Measurements from ENCODE around the gene NOXA1. TPM values are rescaled to one million over a fixed set of nuclear protein-coding genes. Genes with fewer than 3 reads are reported as not detected.
"Not testable (repeated sequence)": the region's sequence is repeated elsewhere in the genome, so short reads cannot be mapped to it uniquely, and the experiment has no call there.

NOXA1 gene
- total RNA-seq, 1 donor from 2014 or later, result 2.6 TPM

- no peak for DNase-seq
Observed at GRCh38 chr9:137406085-137406760, 17.0 kb upstream of the NOXA1 start.

GRCh38 chr9:137406876-137407589 is 16.2 kb upstream of the NOXA1 start:
- DNase-seq, result peak; percentile 91

GRCh38 chr9:137407590-137408300 is 15.4 kb upstream of the NOXA1 start:
- no peak for DNase-seq

- DNase-seq, result no peak
Observed at GRCh38 chr9:137408651-137409405, 14.4 kb upstream of the NOXA1 start.

GRCh38 chr9:137409515-137409914 is 13.7 kb upstream of the NOXA1 start:
- no peak for DNase-seq

- DNase-seq, result not testable (repeated sequence)
Observed at GRCh38 chr9:137410236-137410890, 12.8 kb upstream of the NOXA1 start.

GRCh38 chr9:137410891-137411249 is 12.3 kb upstream of the NOXA1 start:
- no peak for DNase-seq

- DNase-seq, result no peak
Observed at GRCh38 chr9:137411260-137411644, 11.9 kb upstream of the NOXA1 start.

- peak; percentile 97 for DNase-seq
Observed at GRCh38 chr9:137411645-137412380, 11.4 kb upstream of the NOXA1 start.

- peak; percentile 29 for DNase-seq
Observed at GRCh38 chr9:137412431-137412830, 10.8 kb upstream of the NOXA1 start.

- no peak for DNase-seq
Observed at GRCh38 chr9:137415451-137415850, 7.7 kb upstream of the NOXA1 start.

- no peak for DNase-seq
Observed at GRCh38 chr9:137416006-137416562, 7.1 kb upstream of the NOXA1 start.

GRCh38 chr9:137416563-137417151 is 6.5 kb upstream of the NOXA1 start:
- peak; percentile 46 for DNase-seq

- peak; percentile 50 for DNase-seq
Observed at GRCh38 chr9:137417161-137418021, 5.8 kb upstream of the NOXA1 start.

- DNase-seq, result peak; percentile 28
Observed at GRCh38 chr9:137421838-137422603, 1.2 kb upstream of the NOXA1 start.

GRCh38 chr9:137423514-137424291 is 510 bp downstream of the NOXA1 start:
- DNase-seq, result peak; percentile 37

GRCh38 chr9:137426018-137426681 is 3.0 kb downstream of the NOXA1 start:
- no peak for DNase-seq
